Mucosa of stomach (tissue), 1 donor: ENCODE measurements around the gene FAM184B.
"Not testable (repeated sequence)": the region's sequence is repeated elsewhere in the genome, so short reads cannot be mapped to it uniquely, and the experiment has no call there.

Source experiments
- H3K27me3 ChIP-seq: one replicate; pipeline ENCODE4 v1.7.0; 2013; ENCODE audit warnings: mild to moderate bottlenecking, low read length; ENCODE audit not compliant: control insufficient read depth, insufficient read depth
- H3K36me3 ChIP-seq: one replicate; pipeline ENCODE4 v1.7.0; 2013; ENCODE audit warnings: low read length; ENCODE audit not compliant: control insufficient read depth, insufficient read depth
- H3K4me1 ChIP-seq: one replicate; pipeline ENCODE4 v1.7.0; 2013; ENCODE audit warnings: mild to moderate bottlenecking, low read length; ENCODE audit not compliant: control insufficient read depth, insufficient read depth
- H3K4me3 ChIP-seq: one replicate; pipeline ENCODE4 v1.7.0; 2013; ENCODE audit warnings: low read length
- H3K9ac ChIP-seq: one replicate; pipeline ENCODE4 v1.7.0; 2013; ENCODE audit warnings: mild to moderate bottlenecking, low read length, moderate library complexity
- H3K9me3 ChIP-seq: one replicate; pipeline ENCODE4 v1.7.0; 2013; ENCODE audit warnings: mild to moderate bottlenecking, low read length, moderate library complexity; ENCODE audit not compliant: control insufficient read depth
- donor health status: Pancreatic carcinoma.

FAM184B gene

DNA sequence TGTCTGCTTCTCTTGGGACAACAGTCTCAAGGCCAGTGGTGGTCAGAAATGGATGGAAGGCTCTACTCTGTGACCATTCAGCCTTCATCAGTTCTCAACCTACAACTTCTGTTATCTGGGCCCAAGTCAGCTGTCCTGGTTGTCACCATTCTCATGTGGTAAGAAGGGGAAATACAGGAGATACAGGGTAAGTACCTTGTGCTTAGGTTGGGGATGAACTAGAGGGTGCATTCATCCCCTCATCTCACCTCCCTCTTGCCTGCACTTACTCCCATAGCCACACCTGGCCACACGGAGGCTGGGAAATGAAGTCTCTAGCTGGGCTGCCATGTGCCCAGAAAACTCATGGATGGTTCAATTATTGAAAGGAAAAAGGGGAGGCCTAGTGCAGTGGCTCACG is 44.9 kb downstream of the FAM184B start:
- Histone ChIP-seq H3K36me3 (no peaks in the 10 kb centered on the region), H3K27me3 (no peaks in the 10 kb centered on the region), H3K4me3 (no peak overlapping the region), H3K9ac (no peak overlapping the region), H3K4me1 (no peaks in the 10 kb centered on the region), H3K9me3 (no peaks in the 10 kb centered on the region)

- H3K4me3 ChIP-seq, result no peak overlapping the region
Measured at GRCh38 chr4:17726911-17727310, 54.5 kb downstream of the FAM184B start.

DNA sequence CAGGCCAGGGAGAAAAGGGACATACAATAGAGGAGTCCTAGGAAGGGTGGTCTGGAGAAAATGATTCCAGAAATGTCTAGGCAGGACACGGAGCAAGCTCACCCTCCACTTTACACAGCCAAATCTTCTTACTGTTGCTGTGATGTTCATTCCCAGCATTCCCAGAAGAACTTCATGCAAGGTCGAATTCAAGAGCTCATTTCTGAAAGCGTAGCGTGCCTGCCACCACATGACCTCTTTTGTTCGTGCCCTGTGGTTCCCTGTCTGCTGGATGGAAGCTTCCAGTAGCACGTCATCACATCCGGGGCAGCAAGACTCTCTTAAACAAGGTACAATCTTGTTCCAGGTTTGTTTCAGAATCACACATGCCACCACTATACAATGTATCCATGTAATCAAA is 57.8 kb downstream of the FAM184B start:
- Histone ChIP-seq H3K36me3 (no peaks in the 10 kb centered on the region), H3K4me1 (no peaks in the 10 kb centered on the region), H3K27me3 (no peaks in the 10 kb centered on the region), H3K9me3 (no peaks in the 10 kb centered on the region), H3K4me3 (no peak overlapping the region), H3K9ac (no peak overlapping the region)

More at GRCh38 chr4:17726911-17727310, 54.5 kb downstream of the FAM184B start:
- Histone ChIP-seq H3K4me1 (no peaks in the 10 kb centered on the region), H3K27me3 (no peaks in the 10 kb centered on the region), H3K9ac (no peak overlapping the region), H3K36me3 (no peaks in the 10 kb centered on the region), H3K9me3 (no peaks in the 10 kb centered on the region)

DNA sequence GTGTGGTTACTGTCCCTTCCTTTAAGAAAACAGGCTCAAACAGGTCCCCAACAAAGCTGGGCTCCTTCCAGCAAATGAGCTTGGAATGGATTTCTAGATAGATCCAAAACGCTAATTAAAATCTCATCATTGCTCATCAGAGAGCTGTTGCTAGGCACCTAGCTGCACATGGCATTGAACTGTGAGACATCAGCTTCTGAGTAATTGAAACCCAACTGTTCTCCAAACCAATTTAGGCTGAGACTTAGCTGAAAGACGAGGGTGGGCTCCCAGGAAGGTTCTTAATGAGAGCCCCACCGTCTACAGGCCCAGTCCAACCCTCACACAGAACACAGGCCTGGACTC is 59.1 kb downstream of the FAM184B start:
- Histone ChIP-seq H3K27me3 (no peaks in the 10 kb centered on the region), H3K9me3 (no peaks in the 10 kb centered on the region), H3K4me3 (no peak overlapping the region), H3K36me3 (no peaks in the 10 kb centered on the region), H3K9ac (no peak overlapping the region), H3K4me1 (no peaks in the 10 kb centered on the region)

- Histone ChIP-seq H3K4me3 (no peak overlapping the region), H3K9ac (no peak overlapping the region), H3K36me3 (no peaks in the 10 kb centered on the region), H3K27me3 (no peaks in the 10 kb centered on the region), H3K4me1 (no peaks in the 10 kb centered on the region), H3K9me3 (no peaks in the 10 kb centered on the region)
Measured at GRCh38 chr4:17721496-17722355, 59.7 kb downstream of the FAM184B start.

DNA sequence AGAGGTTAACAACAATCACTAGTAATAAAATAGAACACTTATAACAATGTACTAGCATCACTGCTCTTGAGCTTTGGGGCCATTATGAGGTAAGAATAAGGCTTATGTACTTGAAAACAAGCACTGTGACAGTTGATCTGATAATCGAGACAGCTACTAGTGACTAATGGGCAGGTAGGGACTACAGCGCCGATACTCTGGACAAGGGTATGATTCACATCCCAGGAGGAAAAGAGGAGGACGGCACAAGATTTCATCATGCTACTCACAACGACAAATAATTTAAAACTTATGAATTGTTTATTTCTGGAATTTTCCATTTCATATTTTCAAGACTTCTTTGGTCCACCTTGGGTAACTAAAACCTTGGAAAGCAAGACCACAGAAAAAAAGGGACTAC is 62.3 kb downstream of the FAM184B start:
- Histone ChIP-seq H3K4me3 (no peak overlapping the region), H3K9me3 (no peaks in the 10 kb centered on the region), H3K36me3 (no peaks in the 10 kb centered on the region), H3K4me1 (no peaks in the 10 kb centered on the region), H3K27me3 (no peaks in the 10 kb centered on the region), H3K9ac (no peak overlapping the region)

DNA sequence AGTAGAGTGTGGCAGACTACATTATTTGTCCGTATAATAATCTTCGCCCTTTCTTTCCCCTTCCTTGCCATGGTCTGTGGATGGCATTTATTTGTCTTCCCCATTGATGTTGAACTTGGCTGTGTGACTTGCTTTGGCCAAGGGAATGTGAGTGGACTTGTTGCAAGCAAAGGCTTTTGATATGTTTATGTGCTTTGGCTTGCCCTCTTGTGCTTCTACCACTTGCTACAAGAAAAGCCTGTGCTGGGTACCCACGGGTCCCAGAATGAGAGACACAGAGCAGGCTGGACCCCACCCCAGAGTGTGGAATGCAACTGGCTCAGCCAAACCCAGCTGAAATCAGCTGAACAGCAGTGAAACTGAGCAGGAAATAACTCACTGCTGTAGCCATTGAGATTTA is 63.0 kb downstream of the FAM184B start:
- Histone ChIP-seq H3K27me3 (no peaks in the 10 kb centered on the region), H3K36me3 (no peaks in the 10 kb centered on the region), H3K9ac (no peak overlapping the region), H3K9me3 (no peaks in the 10 kb centered on the region), H3K4me3 (no peak overlapping the region), H3K4me1 (no peaks in the 10 kb centered on the region)

DNA sequence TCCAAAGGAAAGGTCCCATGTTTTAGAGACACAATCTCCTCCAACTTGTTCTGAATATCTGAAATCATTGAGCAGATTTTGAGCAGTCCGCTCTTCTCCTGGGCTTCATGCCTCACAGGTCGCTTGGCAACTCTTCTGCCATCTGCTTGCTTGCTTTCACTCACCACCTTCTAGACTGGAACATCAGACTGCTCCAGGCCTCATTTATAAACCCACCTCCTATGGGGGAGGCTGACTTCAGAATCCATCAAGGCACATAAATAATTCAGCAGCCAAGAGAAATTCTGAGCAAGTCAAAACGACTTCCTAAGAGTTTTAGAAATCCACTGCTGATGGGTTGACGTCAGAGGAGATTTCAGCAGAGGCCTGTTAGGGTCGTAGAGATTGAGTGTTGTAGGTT is 64.1 kb downstream of the FAM184B start:
- no peak overlapping the region for H3K4me3 ChIP-seq
- no peaks in the 10 kb centered on the region for H3K4me1 ChIP-seq
- no peaks in the 10 kb centered on the region for H3K27me3 ChIP-seq
- no peaks in the 10 kb centered on the region for H3K36me3 ChIP-seq
- H3K9ac ChIP-seq, result no peak overlapping the region
- H3K9me3 ChIP-seq, result no peaks in the 10 kb centered on the region

GRCh38 chr4:17715511-17715910 is 65.9 kb downstream of the FAM184B start:
- no peaks in the 10 kb centered on the region for H3K4me1 ChIP-seq
- no peaks in the 10 kb centered on the region for H3K36me3 ChIP-seq
- H3K27me3 ChIP-seq, result no peaks in the 10 kb centered on the region
- H3K9me3 ChIP-seq, result no peaks in the 10 kb centered on the region
- no peak overlapping the region for H3K9ac ChIP-seq
- no peak overlapping the region for H3K4me3 ChIP-seq

GRCh38 chr4:17713779-17714178 is 67.6 kb downstream of the FAM184B start:
- no peak overlapping the region for H3K4me3 ChIP-seq
- no peak overlapping the region for H3K9ac ChIP-seq
- no peaks in the 10 kb centered on the region for H3K36me3 ChIP-seq
- H3K4me1 ChIP-seq, result no peaks in the 10 kb centered on the region
- no peaks in the 10 kb centered on the region for H3K27me3 ChIP-seq
- H3K9me3 ChIP-seq, result no peaks in the 10 kb centered on the region

- H3K27me3 ChIP-seq, result no peaks in the 10 kb centered on the region
- H3K9me3 ChIP-seq, result no peaks in the 10 kb centered on the region
- no peaks in the 10 kb centered on the region for H3K36me3 ChIP-seq
- no peaks in the 10 kb centered on the region for H3K4me1 ChIP-seq
- no peak overlapping the region for H3K9ac ChIP-seq
- no peak overlapping the region for H3K4me3 ChIP-seq
Measured at GRCh38 chr4:17712166-17712565, 69.3 kb downstream of the FAM184B start.

DNA sequence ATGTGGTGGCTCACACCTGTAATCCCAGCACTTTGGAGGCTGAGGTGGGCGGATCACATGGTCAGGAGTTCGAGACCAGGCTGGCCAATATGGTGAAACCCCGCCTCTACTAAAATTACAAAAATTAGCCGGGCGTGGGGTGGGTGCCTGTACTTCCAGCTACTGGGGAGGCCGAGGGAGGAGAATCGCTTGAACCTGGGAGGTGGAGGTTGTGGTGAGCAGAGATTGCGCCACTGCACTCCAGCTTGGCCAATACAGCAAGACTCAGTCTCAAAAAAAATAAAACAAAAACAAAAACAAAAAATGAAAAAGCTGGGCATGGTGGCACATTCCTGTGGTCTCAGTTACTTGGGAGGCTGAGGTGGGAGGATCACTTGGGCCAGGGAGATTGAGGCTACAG is 70.2 kb downstream of the FAM184B start:
- H3K9ac ChIP-seq, H3K9me3 ChIP-seq, H3K4me3 ChIP-seq, H3K27me3 ChIP-seq, H3K4me1 ChIP-seq, H3K36me3 ChIP-seq: not testable (repeated sequence)

GRCh38 chr4:17709763-17710068 is 71.7 kb downstream of the FAM184B start:
- H3K27me3 ChIP-seq, result no peaks in the 10 kb centered on the region
- no peak overlapping the region for H3K4me3 ChIP-seq
- no peaks in the 10 kb centered on the region for H3K4me1 ChIP-seq

More at GRCh38 chr4:17709763-17710068, 71.7 kb downstream of the FAM184B start:
- Histone ChIP-seq H3K9me3 (no peaks in the 10 kb centered on the region), H3K36me3 (no peaks in the 10 kb centered on the region), H3K9ac (no peak overlapping the region)
